NCI-H1694 treated with DMSO at 0.1 percent for 48 hours (cell line): ENCODE data around the gene BTBD16.
A peak's percentile ranks its signal among the peaks of the same experiment; 100 is the strongest.

Experiments used
- DNase-seq: peaks from one replicate; lab custom pipeline; 2025; lab: John Stamatoyannopoulos, UW

Gene BTBD16

GRCh38 chr10:122271076-122271475 lies at the start of gene BTBD16:
TSS of gene BTBD16 (plus strand) at chr10:122271296. CDS start at chr10:122275082, 3,786 bp downstream.
- no peak for DNase-seq

DNA sequence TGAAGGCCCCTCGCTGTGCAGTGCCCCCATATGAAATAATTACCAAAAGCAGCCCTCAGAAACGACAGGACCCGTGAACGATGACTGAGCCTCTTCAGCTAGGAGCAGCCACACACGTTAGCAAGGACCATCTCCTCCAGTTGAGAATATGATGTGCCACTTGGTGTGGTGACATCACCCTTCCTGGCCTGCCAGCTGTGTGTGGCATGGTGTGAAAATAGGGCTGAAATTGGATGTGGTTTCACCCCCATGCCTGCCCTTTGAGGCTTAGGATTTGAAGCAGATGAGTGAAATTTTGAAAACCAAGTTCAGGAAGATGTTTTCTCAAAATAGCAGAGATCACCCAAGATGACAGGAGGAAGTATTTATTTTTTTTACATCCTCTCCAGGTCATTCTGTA lies 49.1 kb upstream of the BTBD16 start:
- no peak for DNase-seq

DNA sequence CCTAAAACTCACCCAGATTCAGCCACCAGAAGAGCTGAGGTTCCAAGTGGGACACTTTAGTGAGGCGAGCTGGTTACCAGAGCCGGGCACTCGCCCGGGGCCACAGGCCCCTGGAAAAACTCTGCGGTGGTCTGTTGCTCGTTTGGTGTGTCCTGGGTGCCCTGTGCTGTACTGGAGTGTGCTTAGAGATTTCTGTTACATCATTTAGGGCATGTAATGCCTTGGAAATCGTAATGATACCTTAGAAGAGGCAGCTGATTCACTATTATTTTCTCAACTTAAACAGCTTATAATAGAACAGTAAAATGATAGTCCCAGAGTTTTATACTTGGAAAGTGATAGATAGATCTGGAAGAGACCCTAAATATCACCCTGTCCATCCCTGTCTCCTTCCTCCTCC lies 48.5 kb upstream of the BTBD16 start:
- no peak for DNase-seq

GRCh38 chr10:122224159-122224558 lies 46.9 kb upstream of the BTBD16 start:
- no peak for DNase-seq

DNA sequence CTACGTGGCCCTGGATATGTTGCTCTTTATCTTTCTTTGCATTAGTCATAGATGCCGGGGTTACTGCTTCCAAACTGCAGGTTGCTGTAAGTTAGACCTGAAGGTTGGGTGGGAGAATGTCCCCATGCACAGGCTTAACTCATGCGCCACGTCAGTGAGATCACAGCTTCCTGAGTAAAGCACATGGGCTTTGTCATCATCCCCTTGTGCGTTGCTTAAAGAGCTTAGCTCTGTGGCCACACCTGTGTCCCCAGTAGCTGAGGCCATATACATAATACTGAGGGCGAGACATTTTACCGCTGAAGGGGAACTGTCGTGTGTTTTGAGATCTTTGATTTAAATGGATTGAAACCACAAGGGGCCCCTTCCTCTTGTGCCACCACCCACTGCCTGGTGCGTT lies 45.8 kb upstream of the BTBD16 start:
- DNase-seq = no peak

GRCh38 chr10:122227754-122228153 lies 43.3 kb upstream of the BTBD16 start:
- no peak for DNase-seq

DNA sequence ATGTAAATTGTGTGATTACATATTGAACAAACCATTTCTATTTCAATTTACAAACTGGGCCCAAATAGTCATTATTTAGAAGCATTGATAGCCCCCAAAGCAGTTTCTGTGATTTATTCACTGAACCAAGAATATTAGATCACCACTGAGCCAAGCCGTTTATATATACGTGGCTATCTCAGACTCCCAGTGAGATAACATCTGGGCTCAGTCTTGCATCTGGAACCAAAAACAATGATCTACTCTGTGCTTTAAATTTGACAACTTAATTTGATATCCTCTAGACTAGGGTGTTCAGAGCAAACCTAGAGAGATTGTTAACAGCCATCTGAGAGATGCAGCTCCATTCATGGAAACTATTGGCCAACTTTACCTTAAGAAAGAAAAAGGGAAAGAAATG lies 41.4 kb upstream of the BTBD16 start:
- no peak for DNase-seq

- no peak for DNase-seq
Observed at GRCh38 chr10:122230222-122230621, 40.9 kb upstream of the BTBD16 start.

GRCh38 chr10:122232769-122233168 lies 38.3 kb upstream of the BTBD16 start:
- DNase-seq = peak; percentile 58

DNA sequence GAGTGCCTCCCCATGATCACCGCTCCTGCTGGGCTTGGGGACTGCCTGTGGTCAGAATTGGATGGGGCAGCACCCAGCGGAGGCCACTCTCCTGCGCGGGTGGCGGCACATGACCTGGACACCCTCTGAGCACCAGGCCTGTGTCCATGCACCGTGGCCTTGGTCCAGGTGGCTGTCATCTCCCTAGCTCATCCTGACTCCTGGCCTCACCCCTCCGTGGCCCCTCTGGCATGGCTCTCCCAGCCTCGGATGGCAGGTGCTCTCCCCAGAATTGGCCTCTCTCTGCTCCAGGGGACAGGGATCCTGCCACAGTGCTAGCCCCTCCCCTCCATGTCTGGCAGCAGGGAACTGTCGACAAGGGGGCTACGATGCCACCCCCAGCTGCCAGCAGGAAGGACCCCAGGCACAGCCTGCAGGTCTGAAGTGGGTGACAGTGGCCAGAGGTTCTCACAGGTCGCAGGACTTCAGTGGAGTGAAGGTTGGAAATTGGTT lies 37.2 kb upstream of the BTBD16 start:
- DNase-seq = no peak

DNA sequence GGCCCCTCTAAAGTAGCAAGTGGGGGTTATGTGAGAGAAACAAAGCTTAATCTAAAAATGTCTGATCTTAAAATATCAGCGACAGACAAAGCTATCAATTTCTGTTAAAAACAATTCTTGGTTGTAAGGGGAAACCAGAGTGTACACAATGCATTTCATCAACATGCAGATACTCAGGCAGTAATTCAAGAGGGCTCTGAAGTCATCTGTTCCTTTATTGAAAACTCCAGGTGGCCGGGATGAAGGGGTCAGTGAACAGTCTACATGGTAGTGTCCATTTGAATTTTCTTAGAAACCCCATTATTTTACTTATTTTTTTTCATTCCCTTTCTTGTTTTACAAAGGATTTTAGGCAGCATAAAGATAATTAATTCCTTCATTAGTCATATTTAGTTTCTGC lies 36.7 kb upstream of the BTBD16 start:
- DNase-seq = no peak

- no peak for DNase-seq
Observed at GRCh38 chr10:122236690-122237306, 34.3 kb upstream of the BTBD16 start.

DNA sequence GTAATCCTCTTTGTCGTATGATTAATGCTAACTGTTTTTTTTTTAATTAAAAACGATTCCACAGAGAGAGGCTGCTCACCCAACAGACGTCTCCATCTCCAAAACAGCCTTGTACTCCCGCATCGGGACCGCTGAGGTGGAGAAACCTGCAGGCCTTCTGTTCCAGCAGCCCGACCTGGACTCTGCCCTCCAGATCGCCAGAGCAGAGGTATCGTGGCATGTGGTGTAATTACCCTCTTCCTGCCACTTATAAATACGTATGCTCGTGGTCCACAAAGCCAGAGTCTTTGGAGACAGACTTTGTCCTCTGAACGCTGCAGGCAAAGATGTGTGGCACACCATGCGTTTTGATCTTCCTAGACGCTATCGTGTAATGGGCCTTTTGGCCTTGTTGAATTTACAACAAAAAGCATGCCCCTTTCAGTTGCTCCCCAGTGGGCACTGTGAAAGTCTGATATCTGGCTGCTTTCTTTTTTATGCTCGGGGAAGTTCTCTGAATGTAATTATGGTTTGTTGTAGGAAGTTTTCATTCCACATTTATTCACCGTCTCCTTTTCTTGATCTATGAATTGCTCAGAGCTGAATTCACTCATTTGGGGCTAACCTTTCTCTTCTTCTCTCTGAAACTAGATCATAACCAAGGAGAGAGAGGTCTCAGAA lies 33.6 kb upstream of the BTBD16 start:
- DNase-seq = no peak

GRCh38 chr10:122239578-122240257 lies 31.4 kb upstream of the BTBD16 start:
- DNase-seq = no peak

GRCh38 chr10:122240401-122240800 lies 30.7 kb upstream of the BTBD16 start:
- DNase-seq = no peak

- DNase-seq = no peak
Observed at GRCh38 chr10:122241836-122242235, 29.3 kb upstream of the BTBD16 start.

- no peak for DNase-seq
Observed at GRCh38 chr10:122243550-122243949, 27.5 kb upstream of the BTBD16 start.

- DNase-seq = no peak
Observed at GRCh38 chr10:122244001-122244975, 26.8 kb upstream of the BTBD16 start.

DNA sequence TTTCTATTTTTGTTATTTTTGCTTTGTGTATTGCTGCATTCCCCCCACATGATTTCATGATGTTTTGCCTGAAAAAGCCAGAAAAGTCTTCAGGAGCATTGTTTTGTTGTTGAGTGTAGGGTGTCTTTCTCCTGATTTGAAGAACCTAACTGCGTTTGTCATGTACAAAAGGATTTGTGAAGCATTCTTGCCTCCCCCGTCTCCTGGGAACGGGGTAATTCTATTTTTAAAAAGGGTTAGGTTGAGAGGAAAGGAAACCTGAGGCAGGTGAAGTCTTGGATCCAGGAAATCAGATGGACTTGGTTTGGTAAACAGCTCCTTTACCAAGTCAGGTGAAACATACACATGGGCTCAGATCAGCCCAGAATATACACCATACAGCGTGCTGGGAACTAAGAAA lies 26.0 kb upstream of the BTBD16 start:
- DNase-seq = no peak

DNA sequence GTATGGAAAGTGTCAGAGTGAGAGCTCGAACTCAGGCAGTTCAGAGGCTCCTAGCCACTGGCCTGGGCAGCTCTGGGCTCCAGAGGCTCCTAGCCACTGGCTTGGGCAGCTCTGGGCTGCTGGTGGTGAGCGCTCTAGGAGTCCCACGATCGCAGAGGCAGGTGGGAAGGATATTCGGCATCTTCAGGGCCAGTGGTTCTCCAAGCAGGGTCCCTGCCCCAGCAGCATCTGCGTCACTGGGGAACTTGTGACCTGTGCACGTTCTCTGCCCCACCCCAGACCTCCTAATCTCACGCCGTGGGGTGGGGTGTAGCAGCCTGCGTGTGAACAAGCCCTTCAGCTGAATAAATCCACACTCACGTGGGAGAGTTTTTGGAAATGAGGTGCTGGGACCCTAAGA lies 25.2 kb upstream of the BTBD16 start:
- DNase-seq = no peak

- DNase-seq = no peak
Observed at GRCh38 chr10:122246830-122247520, 24.1 kb upstream of the BTBD16 start.
